Stimulated activated CD4-positive, alpha-beta T cell treated with anti-CD3 and anti-CD28 coated beads, Interleukin-12 subunit alpha, Interleukin-12 subunit beta, amount 100 ng/mL, for 24 hours (primary cell): ENCODE measurements around the gene OTUD6A.
"Not testable (repeated sequence)": the region's sequence is repeated elsewhere in the genome, so short reads cannot be mapped to it uniquely, and the experiment has no call there.

ENCODE experiments used
- DNase-seq, 2 experiments: peaks; one replicate each; pipeline ENCODE4 v3.0.0-alpha.2; 2020; ENCODE audit warnings: low read depth in 2 of 2

OTUD6A gene

GRCh38 chrX:70046978-70047377 is 15.3 kb upstream of the OTUD6A start:
- no peak for DNase-seq

GRCh38 chrX:70049406-70049805 is 12.9 kb upstream of the OTUD6A start:
- DNase-seq, result no peak

GRCh38 chrX:70049925-70050324 is 12.3 kb upstream of the OTUD6A start, which contains the start of gene AWAT2:
Gene AWAT2 (minus strand): TSS chrX:70049938. CDS start chrX:70049932, 6 bp downstream.
- DNase-seq, result no peak

- DNase-seq, result no peak
Measured at GRCh38 chrX:70052895-70053615, 9.2 kb upstream of the OTUD6A start.

GRCh38 chrX:70054391-70054790 is 7.9 kb upstream of the OTUD6A start:
- no peak for DNase-seq

GRCh38 chrX:70062961-70063550 is 799 bp downstream of the OTUD6A start:
- DNase-seq, result no peak

GRCh38 chrX:70066646-70067045 is 4.4 kb downstream of the OTUD6A start:
- DNase-seq, result no peak

- no peak for DNase-seq
Measured at GRCh38 chrX:70079297-70079696, 17.0 kb downstream of the OTUD6A start.

GRCh38 chrX:70079870-70080269 is 17.6 kb downstream of the OTUD6A start:
- DNase-seq, result no peak

GRCh38 chrX:70082723-70083122 is 20.5 kb downstream of the OTUD6A start:
- no peak for DNase-seq

- DNase-seq, result no peak
Measured at GRCh38 chrX:70084592-70085240, 22.5 kb downstream of the OTUD6A start.

GRCh38 chrX:70087857-70088630 is 25.8 kb downstream of the OTUD6A start:
- no peak for DNase-seq

GRCh38 chrX:70088751-70089150 is 26.5 kb downstream of the OTUD6A start:
- DNase-seq, result no peak

GRCh38 chrX:70089604-70090297 is 27.5 kb downstream of the OTUD6A start:
- no peak for DNase-seq

- DNase-seq, result no peak
Measured at GRCh38 chrX:70092247-70092646, 30.0 kb downstream of the OTUD6A start.

- DNase-seq, result no peak
Measured at GRCh38 chrX:70096052-70096451, 33.8 kb downstream of the OTUD6A start.

- no peak for DNase-seq
Measured at GRCh38 chrX:70105229-70105628, 43.0 kb downstream of the OTUD6A start.

GRCh38 chrX:70111436-70112026 is 49.3 kb downstream of the OTUD6A start:
- not testable (repeated sequence) for DNase-seq
